GM19238 (cell line): ENCODE measurements around the gene DMWD.

Experiments
- DNase-seq: peaks from one replicate; pipeline ENCODE4 v3.0.0; 2011; ENCODE audit warnings: low spot score; ENCODE audit not compliant: insufficient read length

Gene DMWD

DNA sequence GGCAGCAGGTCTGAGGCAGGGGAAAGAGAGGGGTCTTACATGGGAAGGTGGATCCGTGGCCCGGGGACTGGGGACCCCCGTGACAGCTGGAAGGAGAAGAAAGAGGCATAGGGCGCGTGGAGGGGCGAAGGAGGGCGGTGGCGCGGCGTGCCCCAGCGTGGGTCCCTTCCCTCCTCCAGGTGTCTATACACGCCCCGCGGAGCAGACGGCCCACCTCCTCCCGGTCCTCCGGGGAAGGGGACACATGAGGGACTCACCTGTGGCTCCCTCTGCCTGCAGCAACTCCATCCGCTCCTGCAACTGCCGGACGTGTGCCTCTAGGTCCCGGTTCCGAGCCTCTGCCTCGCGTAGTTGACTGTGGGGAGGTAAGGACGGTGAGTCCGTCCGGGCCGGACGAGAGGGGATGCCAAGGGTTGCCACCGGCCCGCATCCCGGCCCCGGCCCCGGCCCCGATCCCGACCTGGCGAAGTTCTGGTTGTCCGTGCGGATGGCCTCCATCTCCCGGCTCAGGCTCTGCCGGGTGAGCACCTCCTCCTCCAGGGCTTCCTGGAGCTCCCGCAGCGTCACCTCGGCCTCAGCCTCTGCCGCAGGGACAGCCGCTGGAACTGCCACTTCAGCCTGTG is 21.2 kb downstream of the DMWD start:
- DNase-seq: no peak

DNA sequence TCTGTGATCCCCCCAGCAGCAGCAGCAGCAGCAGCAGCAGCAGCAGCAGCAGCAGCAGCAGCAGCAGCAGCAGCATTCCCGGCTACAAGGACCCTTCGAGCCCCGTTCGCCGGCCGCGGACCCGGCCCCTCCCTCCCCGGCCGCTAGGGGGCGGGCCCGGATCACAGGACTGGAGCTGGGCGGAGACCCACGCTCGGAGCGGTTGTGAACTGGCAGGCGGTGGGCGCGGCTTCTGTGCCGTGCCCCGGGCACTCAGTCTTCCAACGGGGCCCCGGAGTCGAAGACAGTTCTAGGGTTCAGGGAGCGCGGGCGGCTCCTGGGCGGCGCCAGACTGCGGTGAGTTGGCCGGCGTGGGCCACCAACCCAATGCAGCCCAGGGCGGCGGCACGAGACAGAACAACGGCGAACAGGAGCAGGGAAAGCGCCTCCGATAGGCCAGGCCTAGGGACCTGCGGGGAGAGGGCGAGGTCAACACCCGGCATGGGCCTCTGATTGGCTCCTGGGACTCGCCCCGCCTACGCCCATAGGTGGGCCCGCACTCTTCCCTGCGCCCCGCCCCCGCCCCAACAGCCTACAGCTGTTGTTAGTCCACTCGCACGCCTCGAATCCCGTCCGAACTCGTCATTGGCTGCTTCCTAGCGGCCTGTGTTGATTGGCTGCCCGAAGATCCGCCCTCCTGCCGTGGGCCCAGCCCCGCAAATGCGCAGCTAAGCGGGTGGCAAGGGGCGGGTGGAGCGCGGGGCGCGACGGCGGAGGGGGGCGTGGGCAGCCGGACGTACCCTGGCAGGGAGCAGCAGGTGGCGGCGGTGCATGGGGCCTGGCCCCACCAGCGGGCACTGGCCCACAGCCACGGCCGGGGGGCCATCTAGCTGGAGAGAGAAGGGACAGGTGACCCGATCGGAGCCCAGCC is 22.2 kb downstream of the DMWD start:
- peak; percentile 96 for DNase-seq

DNA sequence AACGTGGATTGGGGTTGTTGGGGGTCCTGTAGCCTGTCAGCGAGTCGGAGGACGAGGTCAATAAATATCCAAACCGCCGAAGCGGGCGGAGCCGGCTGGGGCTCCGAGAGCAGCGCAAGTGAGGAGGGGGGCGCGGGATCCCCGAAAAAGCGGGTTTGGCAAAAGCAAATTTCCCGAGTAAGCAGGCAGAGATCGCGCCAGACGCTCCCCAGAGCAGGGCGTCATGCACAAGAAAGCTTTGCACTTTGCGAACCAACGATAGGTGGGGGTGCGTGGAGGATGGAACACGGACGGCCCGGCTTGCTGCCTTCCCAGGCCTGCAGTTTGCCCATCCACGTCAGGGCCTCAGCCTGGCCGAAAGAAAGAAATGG is 22.8 kb downstream of the DMWD start:
- DNase-seq: no peak

DNA sequence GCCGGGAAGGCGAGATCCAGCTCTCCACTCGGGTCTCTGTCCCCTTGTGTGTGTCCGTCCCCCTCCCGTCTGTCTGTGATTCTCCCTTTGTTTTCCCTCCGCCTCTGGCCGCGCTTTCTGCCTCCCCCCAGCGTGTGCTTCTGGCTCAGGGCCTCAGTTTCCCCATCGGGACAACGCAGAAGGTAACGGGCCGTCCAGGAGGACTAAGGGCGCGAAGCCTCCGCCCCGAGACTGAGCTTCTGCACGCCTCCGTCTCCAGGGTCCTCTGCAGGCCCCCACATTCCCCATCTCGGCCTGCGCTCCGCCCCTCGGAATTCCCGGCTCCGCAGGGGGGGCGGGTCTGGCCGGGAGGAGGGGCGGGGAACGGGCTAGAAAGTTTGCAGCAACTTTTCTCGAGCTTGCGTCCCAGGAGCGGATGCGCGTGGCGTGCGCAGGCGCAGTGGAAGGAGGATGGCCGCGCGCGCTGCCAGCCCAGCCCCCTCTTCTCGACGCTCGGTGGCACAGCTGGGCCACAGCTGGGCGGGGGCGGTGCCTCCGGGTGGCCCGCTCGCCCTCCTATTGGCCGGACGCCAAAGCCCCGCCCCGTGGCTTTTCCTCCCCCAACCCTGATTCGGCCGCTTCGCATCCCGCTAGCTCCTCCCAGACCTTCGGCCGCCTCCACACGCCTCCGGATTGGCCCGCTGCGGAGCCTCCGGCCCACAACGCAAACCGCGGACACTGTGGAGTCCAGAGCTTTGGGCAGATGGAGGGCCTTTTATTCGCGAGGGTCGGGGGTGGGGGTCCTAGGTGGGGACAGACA is 23.5 kb downstream of the DMWD start, which contains the start of gene SIX5:
Gene SIX5 (minus strand): TSS at position 269 of the 799 bp plus-strand sequence. CDS start 408 bp downstream, outside the sequence.
- peak; percentile 99 for DNase-seq

DNA sequence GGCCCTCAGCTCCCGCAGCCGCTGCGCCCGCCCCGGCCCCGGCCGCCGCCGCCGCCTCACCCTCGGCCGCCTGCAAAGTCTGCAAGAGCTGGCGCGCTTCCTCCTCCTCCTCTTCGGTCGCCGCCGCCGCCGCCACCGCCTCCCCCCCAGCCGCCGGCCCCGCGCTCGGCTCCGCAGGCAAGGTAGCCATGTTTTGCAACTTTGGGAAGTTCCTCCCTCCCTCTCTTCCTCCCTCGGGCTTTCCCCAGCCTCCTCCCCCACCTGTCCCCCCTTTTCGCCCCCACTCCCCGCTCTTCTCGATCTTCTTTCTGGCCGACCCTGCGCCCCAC is 24.0 kb downstream of the DMWD start:
- DNase-seq: no peak

DNA sequence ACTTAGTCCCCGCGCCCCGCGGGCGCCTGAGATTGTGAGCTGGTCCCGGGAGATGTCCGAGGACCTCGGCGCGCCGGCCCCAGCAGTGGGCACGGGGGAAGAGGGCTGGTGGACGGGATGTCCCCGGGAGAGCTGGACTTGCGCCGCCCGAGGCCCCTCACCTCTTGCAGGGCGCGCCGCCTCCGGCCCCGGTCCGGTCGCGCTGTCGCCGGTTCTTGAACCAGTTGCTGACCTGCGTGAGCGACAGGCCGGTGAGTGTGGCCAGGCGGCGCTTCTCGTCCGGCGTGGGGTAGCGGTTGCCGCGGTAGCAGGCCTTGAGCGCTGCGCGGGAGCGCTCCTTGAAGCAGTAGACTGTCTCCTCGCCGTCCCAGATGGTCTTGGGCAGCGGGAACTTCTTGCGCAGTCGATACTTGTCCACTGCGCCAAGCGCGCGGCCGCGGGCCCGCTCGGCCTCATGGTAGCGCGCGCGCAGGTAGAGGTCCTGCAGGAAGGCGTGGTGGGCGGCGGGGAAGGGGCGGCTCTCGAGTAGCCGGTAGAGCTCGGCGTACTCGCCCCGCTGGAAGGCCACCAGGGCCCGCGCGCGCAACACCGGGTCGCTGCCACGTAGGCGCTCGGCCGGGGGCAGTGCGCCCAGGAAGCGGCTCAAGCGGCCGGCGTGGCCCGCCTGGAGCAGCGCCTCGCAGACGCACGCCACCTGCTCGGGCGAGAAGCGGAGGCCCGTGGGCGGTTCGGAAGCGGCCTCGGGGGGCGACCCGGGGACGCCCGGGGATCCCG is 24.6 kb downstream of the DMWD start:
- DNase-seq: peak; percentile 51

DNA sequence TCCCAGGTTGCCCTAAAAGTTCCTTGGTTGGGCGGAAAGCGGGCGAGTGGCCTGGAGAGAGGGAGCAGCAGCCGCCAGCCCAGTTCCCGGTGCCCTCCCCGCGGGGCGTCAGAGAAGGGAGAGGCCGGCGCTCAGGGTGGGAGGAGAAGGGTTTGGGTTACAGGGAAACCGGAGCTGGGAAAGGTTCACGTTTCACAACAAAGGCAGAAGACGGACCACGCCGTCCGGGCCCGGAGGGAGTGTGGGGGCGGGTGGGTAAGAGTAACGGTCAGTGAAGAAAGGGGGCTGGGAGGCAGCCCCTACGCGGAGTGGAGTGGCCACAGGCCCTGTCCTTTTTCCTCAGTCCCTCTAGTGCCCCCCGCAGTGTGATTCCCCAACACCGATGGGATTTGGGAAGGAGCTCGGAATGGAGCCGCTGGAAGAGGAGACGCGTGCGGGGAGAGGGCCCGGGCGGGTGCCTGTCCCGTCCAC is 25.2 kb downstream of the DMWD start:
- no peak for DNase-seq

DNA sequence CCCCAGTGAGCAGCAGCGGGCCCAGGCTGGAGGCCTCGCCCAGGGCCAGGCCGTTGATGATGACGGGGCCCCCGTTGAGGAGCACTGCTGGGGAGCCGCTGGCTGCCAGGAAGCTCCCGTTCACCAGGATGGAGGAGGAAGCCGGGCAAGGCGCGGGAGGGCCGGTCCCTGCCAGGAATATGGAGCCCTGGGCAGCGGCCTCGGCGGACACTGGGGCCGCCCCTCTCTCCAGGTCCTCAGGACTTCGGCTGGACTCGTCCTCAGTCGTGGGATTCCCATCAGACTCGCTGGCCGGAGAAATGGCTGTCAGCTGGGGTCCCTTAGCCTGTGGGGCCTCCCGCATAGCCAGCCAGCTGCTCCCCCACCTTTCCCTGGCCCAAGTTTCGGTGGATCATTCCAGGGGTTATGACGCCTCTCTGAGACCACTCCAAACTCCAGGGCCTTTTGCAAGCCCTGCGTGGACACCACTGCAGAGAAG is 25.7 kb downstream of the DMWD start:
- no peak for DNase-seq

DNA sequence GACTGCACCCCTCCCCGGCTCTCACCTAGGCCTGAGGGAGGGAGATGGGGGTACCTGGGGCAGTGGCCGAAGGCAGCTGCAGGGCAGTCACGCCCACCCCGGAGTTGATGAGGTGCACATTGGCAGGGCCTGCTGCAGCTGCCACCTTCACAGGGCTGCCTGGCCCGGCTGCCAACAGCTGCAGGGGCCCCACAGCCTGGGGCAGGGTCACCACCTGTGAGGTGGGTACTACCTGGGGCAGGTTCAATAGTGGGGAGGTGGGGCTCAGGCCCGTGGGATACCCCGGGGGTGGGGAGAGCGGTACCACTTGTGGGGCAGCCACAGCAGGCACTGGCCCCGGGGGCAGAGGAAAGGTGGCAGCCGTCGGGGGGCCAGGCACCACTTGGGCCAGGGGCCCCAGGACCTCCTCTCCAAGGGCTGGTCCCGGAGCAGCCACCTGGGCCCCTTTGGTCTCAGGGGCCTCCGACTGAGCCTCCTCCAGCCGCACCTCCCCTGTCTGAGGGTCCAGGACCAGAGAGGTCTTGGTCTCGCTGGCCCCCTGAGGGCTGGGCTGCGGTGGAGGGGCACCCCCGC is 26.3 kb downstream of the DMWD start:
- no peak for DNase-seq

DNA sequence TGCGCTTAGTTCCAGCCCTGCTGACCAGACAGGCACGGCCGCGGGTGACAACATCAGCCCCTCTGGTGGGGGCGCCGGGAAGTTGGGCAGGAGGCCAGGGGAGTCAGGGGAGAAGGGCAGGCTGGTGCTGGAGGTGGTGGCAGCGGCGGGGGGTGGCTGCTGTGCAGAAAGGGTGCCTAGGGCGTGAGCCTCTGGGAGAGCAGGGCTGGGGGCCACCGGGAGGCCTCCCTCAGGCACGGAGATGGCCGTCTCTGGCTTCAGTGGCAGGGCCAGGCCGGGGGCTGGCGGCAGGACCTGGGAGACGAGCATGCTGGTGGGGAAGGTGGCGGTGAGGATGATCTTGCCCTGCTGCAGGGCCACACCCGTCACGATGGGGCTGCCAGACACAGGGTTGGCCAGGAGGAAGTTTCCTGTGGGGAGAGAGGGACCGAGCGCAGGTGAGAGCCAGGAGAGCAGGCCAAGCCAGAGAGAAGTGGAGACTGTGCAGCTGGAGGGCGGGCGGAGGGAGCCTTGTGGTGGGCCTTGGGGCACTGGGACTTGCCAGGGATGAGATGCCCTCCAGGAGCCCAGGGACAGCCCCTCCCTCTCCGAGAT is 26.8 kb downstream of the DMWD start:
- no peak for DNase-seq

DNA sequence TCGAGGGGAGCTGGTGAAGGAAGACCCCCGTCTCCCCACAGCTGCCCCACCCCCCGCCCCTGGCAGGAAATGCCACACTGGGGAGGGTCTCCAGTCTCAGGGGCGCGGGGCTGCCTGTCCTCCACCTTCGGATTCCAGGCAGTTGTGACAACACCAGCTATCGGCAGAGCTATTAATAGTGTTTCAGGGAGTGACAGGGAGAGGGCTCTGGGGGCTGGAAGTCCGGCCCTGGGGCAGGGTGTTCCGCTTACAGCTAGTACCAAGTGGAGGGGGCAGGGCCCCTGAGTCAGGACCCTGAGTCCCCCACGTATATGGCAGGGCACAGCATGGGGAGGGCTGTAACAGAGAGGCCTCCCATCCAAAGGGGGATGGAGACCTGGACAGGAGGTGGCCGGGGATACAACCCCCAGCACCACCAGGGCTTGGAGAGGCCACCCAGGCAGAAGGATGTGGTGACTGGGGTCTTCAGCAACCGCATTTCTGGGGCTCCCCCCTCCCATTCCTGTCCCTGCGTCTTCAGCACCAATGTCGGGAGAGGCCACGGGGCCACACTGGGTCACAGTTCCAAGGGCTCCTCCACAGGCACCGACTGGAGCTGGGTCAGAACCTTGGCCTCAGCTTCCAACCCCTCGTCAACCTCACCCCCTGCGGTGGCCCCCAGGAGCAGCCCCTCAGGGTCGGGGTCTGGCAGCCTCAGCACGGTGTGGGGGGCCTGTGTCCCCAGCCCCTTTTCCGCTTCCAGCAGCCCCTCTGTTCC is 27.5 kb downstream of the DMWD start:
- no peak for DNase-seq

DNA sequence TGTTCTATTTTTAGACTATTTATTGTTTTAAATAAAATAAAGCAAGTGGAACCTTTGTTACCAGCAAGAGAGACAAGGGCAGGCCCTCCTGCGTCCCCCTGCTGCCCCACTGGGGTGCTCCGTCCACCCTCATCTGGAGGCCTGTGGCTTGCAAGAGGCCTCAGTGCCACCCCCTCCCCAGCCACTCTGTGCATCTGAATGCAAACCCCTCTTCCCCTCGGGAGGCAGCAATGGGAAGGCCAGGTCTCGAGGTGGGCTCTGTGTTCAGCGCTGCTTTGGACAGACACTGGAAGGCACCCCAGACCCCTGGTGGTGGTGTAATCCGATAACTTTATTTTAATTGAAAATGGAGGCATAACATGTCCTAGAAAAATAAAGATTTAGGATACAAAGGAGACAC is 28.2 kb downstream of the DMWD start:
- no peak for DNase-seq

DNA sequence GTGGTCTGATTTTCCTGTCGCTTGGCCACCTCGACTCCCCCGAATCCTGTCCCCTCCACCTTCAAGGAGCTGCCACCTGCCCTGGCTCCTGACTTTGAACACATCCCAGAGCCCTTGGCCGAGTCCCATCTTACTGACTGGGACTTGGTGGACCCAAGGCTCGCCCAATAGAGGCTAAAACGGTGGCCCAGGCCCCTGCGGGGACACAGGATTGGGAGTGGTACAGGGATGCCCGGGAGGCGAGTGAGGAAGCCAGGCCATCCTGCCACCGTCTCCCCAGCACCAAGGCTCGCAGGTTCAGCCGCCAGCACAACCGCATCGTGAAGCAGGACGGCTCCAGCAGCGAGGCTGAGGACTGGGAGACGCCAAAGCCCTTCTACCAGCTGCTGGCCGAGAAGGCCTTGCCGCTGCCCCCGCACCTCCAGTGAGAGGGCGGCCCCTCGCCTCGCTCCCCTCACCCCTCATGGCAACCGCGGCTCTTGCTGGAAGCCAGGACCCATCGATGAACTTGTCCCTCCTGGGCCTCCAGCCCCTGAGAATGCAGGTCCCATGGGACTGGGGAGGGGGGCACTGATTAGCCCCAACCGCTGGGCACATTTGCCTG is 28.9 kb downstream of the DMWD start:
- no peak for DNase-seq

DNA sequence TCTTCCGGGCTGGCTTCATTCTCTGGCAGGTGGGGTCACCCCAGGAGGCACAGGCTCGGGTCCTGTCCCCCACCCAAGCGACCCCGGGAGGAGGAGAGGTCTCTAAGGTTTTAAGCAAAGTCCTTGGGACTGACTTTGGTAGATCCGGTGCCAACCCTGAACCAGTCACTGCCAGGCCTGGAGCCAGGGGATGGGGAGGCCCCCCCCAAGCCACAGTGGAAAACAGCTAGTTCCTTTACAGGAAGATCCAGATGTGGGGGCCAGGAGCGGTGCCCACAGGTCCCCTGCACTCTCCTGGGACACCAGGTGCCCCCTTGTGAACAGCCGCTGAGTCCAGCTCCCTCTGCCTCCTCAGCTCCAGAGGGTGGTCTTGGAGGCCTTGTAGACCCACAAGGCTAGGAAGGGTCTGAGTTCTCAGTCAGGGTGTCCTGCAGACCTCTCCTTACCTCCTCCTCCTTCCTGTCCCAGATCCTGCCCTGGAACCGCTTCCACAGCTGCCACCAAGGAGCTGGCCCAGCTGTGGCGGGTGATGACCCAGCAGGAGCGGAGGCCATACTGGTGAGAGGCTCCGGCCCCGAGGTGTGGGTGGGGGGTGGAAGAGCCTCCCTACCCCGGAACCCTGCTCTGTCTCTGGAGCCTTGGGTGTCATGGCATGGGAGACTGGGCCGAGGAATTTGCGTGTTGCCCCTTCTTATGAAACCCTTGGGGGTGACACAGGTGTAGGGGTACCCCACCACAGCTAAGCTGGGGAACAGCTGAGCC is 29.6 kb downstream of the DMWD start:
- DNase-seq: no peak

DNA sequence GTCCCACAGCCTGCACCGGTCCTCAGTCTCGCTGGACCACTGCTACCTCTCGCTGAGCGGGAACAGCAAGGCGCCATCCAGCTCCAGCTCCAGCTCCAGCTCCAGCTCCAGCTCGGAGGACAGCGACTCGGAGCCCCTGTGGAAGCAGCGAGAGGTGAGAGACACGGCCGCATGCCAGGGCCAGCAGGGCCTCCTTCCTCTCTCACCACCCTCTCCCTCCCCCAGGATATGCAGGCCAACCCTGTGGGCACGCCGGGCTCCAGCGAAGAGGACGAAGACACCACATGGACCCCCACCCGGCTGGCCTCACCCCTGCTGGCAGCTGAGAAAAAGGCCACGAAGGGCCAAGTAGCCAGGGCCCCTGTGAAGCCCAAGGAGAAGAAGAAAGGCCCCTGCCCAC is 30.9 kb downstream of the DMWD start:
- no peak for DNase-seq

DNA sequence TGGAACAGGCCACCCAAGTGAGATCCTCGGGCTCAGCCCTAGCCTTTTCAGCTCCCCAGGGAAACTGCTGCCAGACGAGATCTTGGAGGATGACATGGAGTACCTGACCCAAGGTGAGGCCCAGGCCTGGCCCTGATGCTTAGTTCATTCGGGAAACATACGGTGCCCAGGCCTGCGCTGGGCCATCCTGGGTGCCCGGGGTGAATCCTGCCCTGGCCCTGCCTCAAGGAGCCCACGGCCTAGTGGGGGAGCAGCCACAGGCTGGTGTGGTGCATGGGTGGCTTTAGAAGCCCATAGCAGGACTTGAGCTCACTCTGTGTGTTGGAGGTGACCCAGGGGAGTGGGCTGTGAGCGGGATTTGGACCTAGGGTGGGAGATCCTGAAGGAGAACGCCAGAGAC is 33.7 kb downstream of the DMWD start:
- no peak for DNase-seq

DNA sequence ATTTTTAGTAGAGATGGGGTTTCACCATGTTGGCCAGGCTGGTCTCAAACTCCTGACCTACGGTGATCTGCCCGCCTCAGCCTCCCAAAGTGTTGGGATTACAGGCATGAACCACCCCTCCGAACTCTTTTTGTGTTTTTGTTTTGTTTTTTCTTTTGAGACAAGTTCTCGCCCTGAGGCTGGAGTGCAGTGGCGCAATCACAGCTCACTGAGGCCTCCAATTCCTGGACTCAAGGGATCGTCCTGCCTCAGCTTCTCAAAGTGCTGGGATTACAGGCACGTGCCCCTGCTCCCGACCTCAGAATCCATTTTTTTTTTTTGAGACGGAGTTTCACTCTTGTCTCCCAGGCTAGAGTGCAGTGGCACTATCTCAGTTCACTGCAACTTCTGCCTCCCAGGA is 35.0 kb downstream of the DMWD start:
- no peak for DNase-seq

DNA sequence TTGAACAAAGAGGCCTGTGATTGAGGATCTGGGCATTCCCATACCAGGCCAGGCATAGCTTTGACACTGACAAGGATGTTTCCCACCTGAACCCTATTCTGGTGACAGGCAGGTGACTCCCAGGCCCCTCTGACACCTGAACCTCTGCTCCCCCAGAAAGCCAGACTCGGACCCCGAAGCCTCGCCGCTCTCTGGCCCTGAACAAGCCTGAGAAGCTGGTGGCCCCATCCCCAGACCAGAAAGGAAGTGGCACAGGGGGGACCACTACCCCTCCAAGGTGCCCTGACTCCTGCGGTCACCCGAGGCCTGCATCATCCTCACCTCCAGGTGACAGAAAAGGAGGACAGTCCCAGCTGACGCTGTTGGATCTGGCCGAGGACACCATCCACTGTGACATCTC is 38.3 kb downstream of the DMWD start:
- DNase-seq: no peak

DNA sequence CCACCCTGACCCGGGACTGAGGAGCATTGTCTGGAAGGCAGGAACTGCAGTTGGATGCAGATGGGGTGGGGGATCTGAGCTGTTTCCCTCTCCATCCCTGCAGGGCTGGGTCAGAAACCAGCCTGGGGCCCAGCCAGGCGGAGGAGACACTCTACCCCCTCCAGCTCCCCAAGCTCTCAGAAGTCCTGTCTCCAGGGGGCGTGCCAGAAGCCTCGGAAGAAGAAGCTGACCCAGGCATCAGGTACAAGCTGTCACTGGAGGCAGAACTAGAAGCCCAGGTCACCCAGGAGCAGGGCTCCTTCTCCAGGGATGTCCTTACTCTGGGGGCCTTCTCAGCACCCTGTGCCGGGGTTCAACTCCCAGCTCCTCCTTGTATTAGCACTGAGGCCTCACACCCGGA is 39.1 kb downstream of the DMWD start:
- no peak for DNase-seq
